ENCODE data around the gene DHRS11. TPM values are rescaled to one million over a fixed set of nuclear protein-coding genes. Genes with fewer than 3 reads are reported as not detected.

DHRS11 gene
- total RNA-seq, 6 experiments from 2014 or later, result 5.1 to 13.6 (median 9.3) TPM

- Histone ChIP-seq H3K27me3 (no peaks in the 10 kb centered on the region), H3K36me3 (peaks cover 0 to 40% (median 24%) of the 10 kb centered on the region in 4 donors), H3K9me3 (no peaks in the 10 kb centered on the region), H3K4me1 (peaks cover 0 to 16% (median 4%) of the 10 kb centered on the region in 4 donors), H3K4me3 (no peak overlapping the region), H3K27ac (no peak overlapping the region)
- WGBS (ENCODE audit: insufficient coverage, low coverage, low lambda C conversion rate, missing lambda C conversion rate), result 44% methylated on average over 2 of the region's 2 CpGs
- DNase-seq (peak in 1 of 3 donors; percentile 3), ATAC-seq (peak in 1 of 4 donors; percentile 8)
- TF ChIP-seq POLR2A (IDR thresholded peaks at IDR 0.05) (no peak), CTCF (IDR thresholded peaks at IDR 0.05) (no peak)
- intact Hi-C loops (cut with DNase I), result loop anchor here (10.0 kb wide), 2 partner anchors 45 to 55 kb away; partner anchors contain the start of genes GGNBP2 (in 1 of the 2), MYO19 (in 1 of the 2) and PIGW (in 1 of the 2)
These were observed 1.6 kb upstream of the DHRS11 start for GRCh38 chr17:36590082-36590481.

DNA sequence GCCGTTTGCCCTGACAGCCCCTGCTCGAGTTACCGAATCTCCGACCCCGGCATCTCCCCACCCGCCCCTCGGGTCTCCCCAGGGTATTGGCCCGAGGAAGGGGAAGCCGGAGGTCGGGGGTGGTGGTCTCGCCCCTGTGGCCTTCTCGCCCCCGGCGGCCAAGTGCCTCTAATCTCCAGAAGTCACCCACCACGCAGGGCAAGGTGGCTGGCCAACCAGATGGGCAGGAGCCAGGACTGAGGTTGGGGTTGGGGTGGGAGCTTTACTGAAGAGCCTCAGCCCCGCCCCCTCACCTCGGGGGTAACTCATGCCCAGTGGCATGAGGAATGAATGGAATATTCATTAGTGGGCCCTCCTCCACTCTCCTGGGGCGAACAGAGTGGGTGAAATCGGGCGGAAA, 637 bp downstream of the DHRS11 start:
- peak in 1 of 4 donors; percentile 9 for ATAC-seq
- intact Hi-C loops (cut with DNase I), result loop anchor here (10.0 kb wide), 2 partner anchors 48 to 58 kb away; partner anchors contain the start of genes GGNBP2 (in 1 of the 2), MYO19 (in 1 of the 2) and PIGW (in 1 of the 2)

GRCh38 chr17:36592716-36593321, 1.1 kb downstream of the DHRS11 start:
- intact Hi-C loops (cut with DNase I), result loop anchor here (10.0 kb wide), 2 partner anchors 48 to 58 kb away; partner anchors contain the start of genes GGNBP2 (in 1 of the 2), MYO19 (in 1 of the 2) and PIGW (in 1 of the 2)
- Histone ChIP-seq H3K27me3 (no peaks in the 10 kb centered on the region), H3K27ac (no peak overlapping the region), H3K4me3 (peak overlapping the region; percentile 85 to 90 (median 86)), H3K9me3 (no peaks in the 10 kb centered on the region), H3K36me3 (peaks cover 0 to 15% (median 7%) of the 10 kb centered on the region in 4 donors), H3K4me1 (peaks cover 0 to 16% (median 4%) of the 10 kb centered on the region in 4 donors)
- DNase-seq (no peak), ATAC-seq (no peak)
- WGBS (ENCODE audit: insufficient coverage, low coverage, low lambda C conversion rate, missing lambda C conversion rate), result 44% methylated on average over 3 of the region's 4 CpGs
- no peak for TF ChIP-seq POLR2A (IDR thresholded peaks at IDR 0.05)
- TF ChIP-seq CTCF (IDR thresholded peaks at IDR 0.05), result no peak

More for the DNA sequence above, 637 bp downstream of the DHRS11 start:
- Histone ChIP-seq H3K36me3 (peaks cover 0 to 19% (median 8%) of the 10 kb centered on the region in 4 donors), H3K4me1 (peaks cover 0 to 16% (median 4%) of the 10 kb centered on the region in 4 donors), H3K27ac (no peak overlapping the region), H3K9me3 (no peaks in the 10 kb centered on the region), H3K27me3 (no peaks in the 10 kb centered on the region), H3K4me3 (peak overlapping the region; percentile 85 to 90 (median 86))
- 15% methylated on average over 7 of the region's 20 CpGs for WGBS (ENCODE audit: insufficient coverage, low coverage, low lambda C conversion rate, missing lambda C conversion rate)
- DNase-seq, result peak in 1 of 3 donors; percentile 40
- TF ChIP-seq POLR2A (IDR thresholded peaks at IDR 0.05), result no peak
- TF ChIP-seq CTCF (IDR thresholded peaks at IDR 0.05), result no peak

DNA sequence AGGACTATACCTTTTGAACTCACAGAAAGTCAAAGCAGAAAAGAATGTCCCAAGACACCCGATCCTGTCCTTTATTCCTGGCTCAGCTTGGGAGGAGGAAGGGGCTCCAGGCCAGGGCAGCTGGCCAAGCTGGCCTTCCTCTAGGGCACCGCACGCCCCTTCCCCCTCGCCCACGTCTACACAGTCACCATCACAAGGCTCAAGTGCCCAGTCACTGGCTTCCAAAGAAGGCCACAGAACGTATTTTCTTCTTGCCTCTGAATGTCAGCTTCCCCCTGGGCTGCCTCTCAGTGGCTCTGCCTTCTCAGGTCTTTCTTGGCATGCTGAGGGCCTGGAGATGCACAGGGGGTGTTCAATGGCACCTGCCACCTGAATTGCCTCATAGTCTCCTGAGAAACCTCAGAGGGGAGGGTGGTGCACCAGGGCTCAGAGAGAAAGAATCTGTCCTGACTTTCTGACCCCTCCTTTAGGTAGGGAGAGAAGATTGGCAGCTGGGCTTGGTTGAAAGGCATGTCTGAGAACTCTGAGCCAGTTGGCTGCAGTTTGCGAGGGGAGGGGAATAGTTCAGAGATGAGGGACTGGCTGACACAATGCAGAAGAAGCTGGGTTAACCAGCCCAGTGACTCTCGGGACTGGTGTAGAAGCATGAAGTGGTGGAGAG, 2.1 kb downstream of the DHRS11 start:
- no peak for DNase-seq
- Histone ChIP-seq H3K9me3 (no peaks in the 10 kb centered on the region), H3K27ac (no peak overlapping the region), H3K36me3 (peaks cover 0 to 8% (median 4%) of the 10 kb centered on the region in 4 donors), H3K4me1 (peaks cover 0 to 16% (median 4%) of the 10 kb centered on the region in 4 donors), H3K27me3 (no peaks in the 10 kb centered on the region), H3K4me3 (no peak overlapping the region)
- TF ChIP-seq POLR2A (IDR thresholded peaks at IDR 0.05) (no peak), CTCF (IDR thresholded peaks at IDR 0.05) (no peak)
- intact Hi-C loops (cut with DNase I), result loop anchor here (10.0 kb wide), 2 partner anchors 49 to 59 kb away; partner anchors contain the start of genes GGNBP2 (in 1 of the 2), MYO19 (in 1 of the 2) and PIGW (in 1 of the 2)
- no peak for ATAC-seq
- 71% methylated on average over 4 of the region's 8 CpGs for WGBS (ENCODE audit: insufficient coverage, low coverage, low lambda C conversion rate, missing lambda C conversion rate)
